GM19438 (cell line): ENCODE measurements around the gene CDK8.

Experiments used
- ATAC-seq: cut with Tn5 transposase; IDR thresholded peaks from one replicate; pipeline ENCODE4 v1.9.1; 2021; ENCODE audit warnings: low read depth; ENCODE audit not compliant: unreplicated experiment

CDK8 gene

GRCh38 chr13:26253787-26254582, at the start of gene CDK8:
Gene CDK8 (plus strand): TSS chr13:26254129. CDS start chr13:26254642, 513 bp downstream.
- ATAC-seq, result peak; percentile 72

GRCh38 chr13:26208287-26208686, 45.6 kb upstream of the CDK8 start:
- ATAC-seq, result no peak

- no peak for ATAC-seq
Observed at GRCh38 chr13:26213345-26213744, 40.6 kb upstream of the CDK8 start.

GRCh38 chr13:26213982-26214381, 39.9 kb upstream of the CDK8 start:
- ATAC-seq, result no peak

DNA sequence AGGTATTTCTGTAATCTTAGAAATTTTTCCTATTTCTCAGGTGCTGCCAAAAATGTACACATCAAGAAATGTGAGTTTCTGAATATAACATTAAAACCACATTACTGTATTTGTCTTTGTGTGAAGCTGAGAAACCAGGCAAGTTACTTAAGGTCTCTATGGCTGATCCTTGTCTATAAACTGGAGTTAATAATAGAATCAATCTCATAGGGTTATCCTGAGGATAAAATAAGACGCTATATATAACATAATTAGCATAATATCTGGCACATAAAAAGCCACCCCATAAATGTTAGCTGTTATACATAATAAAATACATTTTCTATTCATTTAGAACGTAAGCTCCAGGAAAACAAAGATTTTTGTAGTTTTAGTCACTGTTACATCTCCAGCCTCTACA, 37.9 kb upstream of the CDK8 start:
- no peak for ATAC-seq

DNA sequence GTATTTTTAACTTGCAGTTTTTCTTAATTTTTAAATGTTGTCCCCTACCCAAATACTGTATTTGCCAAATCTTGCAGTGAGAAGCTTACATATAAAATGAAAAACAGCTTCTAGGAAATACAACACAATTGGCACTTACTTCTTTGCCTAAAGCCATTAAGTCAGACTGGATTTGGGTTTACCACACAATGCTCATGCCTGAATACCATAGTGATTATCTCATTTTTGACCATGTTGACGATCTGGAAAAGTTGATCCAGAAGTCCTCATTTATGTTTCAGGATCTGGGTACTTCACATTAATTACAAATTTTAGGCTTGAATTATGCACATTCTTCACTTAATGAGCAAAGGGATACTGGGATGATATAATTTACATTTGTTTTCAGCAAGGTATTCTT, 34.2 kb upstream of the CDK8 start:
- ATAC-seq, result no peak

- no peak for ATAC-seq
Observed at GRCh38 chr13:26220575-26220974, 33.4 kb upstream of the CDK8 start.

GRCh38 chr13:26221399-26221720, 32.6 kb upstream of the CDK8 start:
- peak; percentile 39 for ATAC-seq

DNA sequence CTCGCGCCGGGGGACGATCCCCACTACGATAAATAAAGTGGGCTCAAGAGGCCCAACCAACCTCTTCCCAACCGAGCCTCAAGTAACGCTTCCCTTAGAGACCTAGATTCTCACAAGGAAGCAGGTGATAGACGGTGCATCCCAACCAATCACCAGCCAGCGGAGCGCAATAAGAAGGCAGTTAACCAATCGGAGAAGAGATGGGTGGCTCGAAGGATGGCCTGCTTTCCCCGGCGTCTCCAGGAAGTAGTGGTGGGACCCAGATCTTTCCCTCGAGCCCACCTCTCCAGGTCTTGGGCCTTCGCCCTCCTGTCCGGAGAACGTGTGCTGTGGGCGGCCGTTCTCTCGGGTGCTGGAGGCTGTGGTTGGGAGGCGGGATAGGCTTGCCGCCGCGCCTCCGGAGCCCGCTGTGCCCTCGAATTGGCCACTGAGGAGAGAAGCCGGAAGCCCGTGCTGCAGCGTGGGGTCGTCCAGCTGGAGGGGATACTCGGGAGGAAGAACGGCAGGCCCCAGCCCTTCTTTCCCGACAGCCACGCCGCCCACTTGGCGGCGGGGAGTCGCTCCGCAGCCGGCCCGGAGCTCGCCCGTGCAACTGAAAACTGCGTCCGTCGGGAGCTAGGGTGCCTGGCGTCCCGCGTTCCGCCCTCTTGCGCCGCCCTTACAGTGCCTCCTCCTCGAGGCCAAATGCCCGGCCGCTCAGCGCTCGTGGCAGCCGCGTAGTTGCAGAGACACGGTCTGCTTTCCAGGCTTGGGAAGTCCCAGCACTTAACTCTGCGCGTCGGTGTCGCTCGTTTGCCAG, 32.0 kb upstream of the CDK8 start, which contains the start of gene RNF6:
Gene RNF6 (minus strand): TSS at position 594 of the 799 bp plus-strand sequence. CDS start 2,665 bp downstream, outside the sequence.
- ATAC-seq, result peak; percentile 98

DNA sequence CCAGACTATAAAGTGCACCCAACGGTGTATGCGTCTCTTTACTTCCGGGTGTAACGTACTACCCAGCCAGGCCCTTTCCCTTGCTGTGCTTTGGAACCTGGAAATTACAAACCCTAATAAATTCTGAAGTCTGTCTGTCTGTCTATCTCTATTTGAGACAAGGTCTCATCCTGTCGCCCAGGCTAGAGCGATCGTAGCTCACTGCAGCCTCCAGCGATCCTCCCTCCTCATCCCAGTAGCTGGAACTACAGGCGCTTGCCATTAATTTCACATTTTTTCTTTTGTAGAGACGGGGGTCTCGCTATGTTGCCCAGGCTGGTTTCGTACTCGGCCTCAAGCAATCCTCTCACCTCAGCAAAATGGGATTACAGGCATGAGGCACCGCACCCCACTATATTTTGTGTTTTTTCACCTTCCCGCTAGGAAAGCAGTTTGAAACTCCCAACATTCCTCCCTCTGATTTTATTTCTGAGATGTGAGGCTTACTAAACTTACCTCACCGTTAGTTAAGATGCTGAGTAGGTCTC, 31.3 kb upstream of the CDK8 start:
- ATAC-seq, result peak; percentile 41

DNA sequence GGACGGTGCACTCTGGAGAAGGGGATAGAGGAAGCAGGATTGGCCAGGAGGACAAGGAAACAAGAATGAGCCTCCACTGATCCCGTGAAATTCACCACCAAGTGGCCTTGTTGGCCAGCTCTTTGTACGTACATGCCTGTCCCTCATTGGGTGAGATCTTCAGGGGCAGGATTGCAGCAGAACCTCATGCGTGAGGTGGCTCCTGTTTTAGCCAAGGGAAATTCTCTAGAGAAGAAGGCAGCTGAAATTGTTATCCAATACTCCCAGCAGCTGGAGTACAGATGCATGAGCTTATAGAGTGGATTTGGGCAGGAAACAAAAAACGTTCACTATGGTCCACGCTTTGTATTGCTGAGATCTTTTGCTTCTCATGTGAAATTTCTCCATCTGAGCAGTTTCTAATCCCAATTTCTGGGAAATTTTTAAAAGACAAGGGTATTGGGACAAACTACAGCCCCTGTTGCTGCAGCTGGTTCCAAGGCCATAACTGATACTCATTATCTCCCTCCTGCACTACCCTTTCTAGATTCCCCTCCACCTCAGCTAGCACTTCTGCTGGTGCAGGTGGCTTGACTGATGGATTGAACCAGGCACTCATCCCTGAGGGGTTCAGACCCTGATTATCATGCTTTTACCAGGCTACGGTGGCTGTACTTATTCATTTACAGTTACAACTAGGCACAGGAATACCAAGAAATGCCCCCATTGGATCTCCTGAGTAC, 27.9 kb upstream of the CDK8 start:
- ATAC-seq, result no peak

GRCh38 chr13:26227166-26227971, 26.6 kb upstream of the CDK8 start:
- ATAC-seq, result no peak

DNA sequence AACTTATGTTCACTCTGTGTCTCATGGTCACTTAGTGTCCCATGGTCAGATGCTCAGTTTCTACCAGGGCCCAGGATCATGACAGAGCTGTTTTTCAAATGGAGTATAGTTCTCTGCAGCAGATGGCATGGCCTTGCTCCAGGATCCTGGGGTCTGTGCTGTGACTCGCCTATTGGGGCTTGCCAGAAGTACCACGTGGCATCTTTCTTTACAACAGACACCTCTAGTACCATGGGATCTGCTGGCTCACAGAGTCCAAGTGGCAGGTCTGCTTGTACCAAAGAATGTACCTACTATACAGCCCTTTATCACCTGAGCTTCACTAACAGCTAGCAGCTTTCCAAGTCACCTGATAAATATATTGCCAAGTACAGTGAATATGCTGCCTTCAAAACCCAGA, 25.8 kb upstream of the CDK8 start:
- no peak for ATAC-seq

DNA sequence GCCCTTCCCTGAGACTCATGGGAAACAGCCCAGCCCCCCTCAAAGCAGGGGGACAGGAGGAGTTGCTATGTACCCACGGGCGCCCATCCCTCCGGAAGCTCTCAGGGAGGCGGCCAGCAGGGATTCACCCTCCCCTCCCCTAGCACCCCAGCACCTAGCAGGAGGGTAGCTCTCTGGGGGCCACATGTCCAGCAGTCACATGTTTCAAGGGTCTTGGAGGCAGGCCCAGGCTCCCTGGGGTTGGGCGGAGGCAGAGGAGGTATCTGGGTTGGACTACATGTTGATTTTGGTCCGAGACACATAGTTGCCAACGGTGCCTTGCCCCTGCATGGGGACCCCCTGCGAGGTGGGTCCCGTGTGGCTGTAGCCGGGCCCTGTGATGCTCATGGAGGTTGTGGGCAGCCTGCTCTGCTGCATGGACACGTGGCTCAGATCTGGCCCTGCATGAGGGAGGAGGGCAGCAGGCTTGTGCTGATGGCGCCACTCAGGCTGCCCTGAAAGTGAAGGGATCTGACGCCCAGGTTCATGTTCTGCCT, 24.8 kb upstream of the CDK8 start:
- no peak for ATAC-seq

GRCh38 chr13:26230703-26231102, 23.2 kb upstream of the CDK8 start:
- ATAC-seq, result no peak

DNA sequence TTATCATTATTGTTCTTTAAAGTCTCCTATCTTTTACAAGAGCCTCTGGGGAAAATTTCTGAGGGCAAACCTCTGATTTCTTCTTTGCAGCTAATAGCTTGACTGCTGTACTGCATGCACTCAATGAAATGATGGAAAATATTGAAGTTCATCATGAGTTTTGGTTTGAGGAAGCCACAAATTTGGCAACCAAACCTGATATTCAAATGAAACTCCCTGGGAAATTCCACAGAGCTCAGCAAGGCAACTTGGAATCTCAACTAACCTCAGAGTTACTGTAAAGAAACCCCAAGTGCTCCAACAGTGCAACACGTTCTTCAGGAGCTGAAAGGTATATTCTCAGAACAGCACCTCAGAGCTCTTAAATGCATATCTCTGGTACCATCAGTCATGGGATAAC, 17.6 kb upstream of the CDK8 start:
- no peak for ATAC-seq

GRCh38 chr13:26246154-26246553, 7.8 kb upstream of the CDK8 start:
- ATAC-seq, result no peak

DNA sequence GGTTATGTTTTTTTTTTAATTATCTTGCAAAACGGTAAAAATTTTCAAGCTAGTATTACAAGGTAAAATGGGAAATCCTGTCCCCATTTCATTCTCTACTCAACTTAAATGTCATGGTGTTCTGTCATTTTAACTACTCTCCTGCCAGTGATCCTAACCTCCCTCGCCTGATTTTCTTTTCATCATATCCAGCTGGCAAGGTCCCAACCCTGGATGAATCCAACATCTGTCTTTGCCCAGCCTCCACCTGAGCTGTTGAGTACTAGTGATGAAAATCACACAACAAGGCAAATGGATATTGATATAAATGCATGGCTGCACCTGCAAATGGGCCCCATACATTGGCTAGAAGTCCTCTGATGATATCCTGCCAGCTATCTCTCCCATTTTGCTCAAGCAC, 6.9 kb upstream of the CDK8 start:
- no peak for ATAC-seq

- ATAC-seq, result no peak
Observed at GRCh38 chr13:26247608-26248007, 6.3 kb upstream of the CDK8 start.

GRCh38 chr13:26249551-26249950, 4.4 kb upstream of the CDK8 start:
- no peak for ATAC-seq
